Measurements from ENCODE around the gene SCRN3.
"Not testable (repeated sequence)": the region's sequence is repeated elsewhere in the genome, so short reads cannot be mapped to it uniquely, and the experiment has no call there.

SCRN3 gene, protein sequence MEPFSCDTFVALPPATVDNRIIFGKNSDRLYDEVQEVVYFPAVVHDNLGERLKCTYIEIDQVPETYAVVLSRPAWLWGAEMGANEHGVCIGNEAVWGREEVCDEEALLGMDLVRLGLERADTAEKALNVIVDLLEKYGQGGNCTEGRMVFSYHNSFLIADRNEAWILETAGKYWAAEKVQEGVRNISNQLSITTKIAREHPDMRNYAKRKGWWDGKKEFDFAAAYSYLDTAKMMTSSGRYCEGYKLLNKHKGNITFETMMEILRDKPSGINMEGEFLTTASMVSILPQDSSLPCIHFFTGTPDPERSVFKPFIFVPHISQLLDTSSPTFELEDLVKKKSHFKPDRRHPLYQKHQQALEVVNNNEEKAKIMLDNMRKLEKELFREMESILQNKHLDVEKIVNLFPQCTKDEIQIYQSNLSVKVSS

GRCh38 chr2:174395284-174395968 is at the start of gene SCRN3:
TSS of gene SCRN3 (plus strand) at chr2:174395730. CDS start at chr2:174398284, 2,554 bp downstream.
- peak; percentile 48 for DNase-seq

- DNase-seq = no peak
These were observed 45.5 kb upstream of the SCRN3 start for GRCh38 chr2:174350018-174350417.

- no peak for DNase-seq
These were observed 44.8 kb upstream of the SCRN3 start for GRCh38 chr2:174350593-174351181.

DNA sequence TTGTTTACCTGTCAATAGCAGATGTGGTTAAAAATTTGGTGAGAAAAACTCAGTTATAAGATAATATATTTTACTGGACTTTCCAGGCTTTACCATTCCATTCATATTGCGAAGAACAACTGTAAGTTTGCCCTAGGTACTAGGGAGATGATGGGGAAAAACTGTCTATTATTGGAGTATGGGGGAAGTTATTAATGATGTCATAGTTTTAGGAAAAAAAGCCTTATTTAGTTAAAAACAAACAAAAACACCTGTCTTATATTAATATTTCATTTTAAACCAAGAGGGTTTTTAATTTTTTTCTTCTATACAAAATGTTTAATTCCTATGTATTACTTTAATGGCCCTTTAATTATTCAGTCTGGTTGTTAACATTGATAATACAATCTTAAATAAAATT is 42.5 kb upstream of the SCRN3 start:
- no peak for DNase-seq

- DNase-seq = no peak
These were observed 39.2 kb upstream of the SCRN3 start for GRCh38 chr2:174356347-174356746.

- DNase-seq = not testable (repeated sequence)
These were observed 35.9 kb upstream of the SCRN3 start for GRCh38 chr2:174359663-174360062.

DNA sequence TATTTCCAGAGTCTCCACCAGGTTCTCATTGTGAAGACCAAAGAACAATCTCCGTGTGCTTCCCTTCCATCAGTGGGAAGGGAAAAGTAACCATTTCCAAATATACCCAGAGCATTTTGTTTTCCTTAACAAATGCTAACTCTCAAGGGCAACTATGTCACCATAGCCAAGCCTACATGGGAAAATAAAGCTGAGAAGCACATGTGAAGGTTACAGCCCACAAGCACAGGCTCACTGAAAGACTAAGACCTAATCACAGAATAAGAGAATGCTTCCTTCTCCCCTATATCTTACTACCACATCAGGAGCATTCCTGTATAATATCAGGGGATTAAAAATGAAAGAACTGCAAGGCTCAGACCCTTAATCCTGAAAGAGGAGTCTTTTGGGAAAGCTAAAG is 32.6 kb upstream of the SCRN3 start:
- DNase-seq = no peak

- not testable (repeated sequence) for DNase-seq
These were observed 31.9 kb upstream of the SCRN3 start for GRCh38 chr2:174363492-174364225.

- no peak for DNase-seq
These were observed 30.9 kb upstream of the SCRN3 start for GRCh38 chr2:174364628-174365027.

- no peak for DNase-seq
These were observed 30.0 kb upstream of the SCRN3 start for GRCh38 chr2:174365571-174365970.

GRCh38 chr2:174368691-174369090 is 26.8 kb upstream of the SCRN3 start:
- no peak for DNase-seq

DNA sequence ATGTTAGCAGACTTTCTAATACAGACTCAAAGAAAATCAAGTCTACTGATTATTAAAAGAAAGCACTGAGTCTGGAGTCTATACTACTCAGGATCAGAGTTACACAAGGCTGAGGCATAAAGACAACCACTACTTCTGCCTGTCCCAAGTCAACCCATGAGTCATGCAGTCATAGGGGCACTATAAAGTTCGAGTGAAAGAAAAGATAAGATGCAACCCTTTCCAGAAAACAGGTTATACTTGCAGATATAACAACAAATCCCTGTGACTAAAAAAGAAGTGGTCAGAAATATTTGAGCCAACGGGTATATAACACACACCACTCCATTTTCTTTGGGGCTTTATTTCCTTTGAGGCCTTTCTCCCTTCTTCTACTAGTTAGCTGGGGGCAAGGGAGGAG is 18.6 kb upstream of the SCRN3 start:
- DNase-seq = no peak

DNA sequence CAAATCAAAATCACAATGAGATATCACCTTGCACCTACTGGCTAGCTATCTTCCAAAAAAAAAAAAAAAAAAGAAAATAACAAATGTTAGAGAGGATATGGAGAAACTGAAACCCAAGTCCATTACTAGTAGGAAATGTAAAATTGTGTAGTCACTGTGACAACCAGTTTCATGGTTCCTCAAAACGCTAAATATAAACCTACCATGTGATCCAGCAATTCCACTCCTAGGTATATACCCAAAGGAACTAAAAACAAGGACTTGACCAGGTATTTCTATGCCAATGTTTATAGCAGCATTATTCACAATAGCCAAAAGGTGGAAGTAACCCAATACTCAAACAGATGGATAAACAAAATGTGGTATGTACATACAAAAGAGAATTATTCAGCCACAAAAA is 11.7 kb upstream of the SCRN3 start:
- no peak for DNase-seq

DNA sequence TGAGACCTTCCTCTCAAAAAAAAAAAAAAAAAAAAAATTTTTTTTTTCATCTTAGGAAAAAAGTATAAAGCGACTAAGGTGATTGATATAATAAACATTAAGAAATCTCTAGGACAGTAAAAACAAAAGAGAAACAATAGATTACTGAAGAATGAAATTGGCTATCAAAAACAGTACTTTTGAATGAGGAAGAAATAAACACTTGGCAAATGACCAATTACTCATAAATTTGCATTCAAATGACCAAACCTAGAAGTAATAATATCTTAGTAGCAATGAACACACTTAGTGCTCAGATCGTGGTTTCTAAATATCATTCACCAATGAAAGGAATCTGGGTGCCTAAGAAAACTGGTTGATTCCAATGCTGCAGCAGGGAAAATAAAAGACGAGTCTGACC is 10.3 kb upstream of the SCRN3 start:
- no peak for DNase-seq

DNA sequence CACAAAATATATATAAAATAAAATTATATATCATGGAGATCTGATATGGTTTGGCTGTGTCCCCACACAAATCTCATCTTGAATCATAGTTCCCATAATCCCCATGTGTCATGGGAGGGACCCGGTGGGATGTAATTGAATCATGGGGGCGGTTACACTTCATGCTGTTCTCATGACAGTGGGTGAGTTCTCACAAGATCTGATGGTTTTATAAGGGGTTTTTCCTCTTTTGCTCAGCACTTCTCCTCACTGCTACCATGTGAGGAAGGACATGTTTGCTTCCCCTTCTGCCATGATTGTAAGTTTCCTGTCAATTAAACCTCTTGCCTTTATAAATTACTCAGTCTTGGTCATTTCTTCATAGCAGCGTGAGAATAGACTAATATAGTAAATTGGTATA is 6.8 kb upstream of the SCRN3 start:
- DNase-seq = not testable (repeated sequence)

DNA sequence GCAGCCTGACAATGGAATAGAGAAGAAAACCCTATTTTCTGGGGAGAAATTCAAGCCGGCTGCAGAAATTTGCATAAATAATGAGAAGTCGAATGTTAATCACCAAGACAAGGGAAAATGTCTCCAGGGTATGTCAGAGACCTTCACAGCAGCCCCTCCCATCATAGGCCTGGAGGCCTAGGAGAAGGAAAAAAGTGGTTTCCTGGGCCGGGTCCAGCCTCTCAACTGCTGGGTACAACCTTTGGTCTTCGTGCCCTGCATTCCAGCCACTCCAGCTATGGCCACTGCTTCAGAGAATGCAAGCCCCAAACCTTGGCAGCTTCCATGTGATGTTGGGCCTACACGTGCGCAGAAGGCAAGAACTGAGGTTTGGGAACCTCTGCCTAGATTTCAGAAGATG is 6.0 kb upstream of the SCRN3 start:
- no peak for DNase-seq

GRCh38 chr2:174390303-174390702 is 5.2 kb upstream of the SCRN3 start:
- DNase-seq = not testable (repeated sequence)

GRCh38 chr2:174392706-174393105 is 2.8 kb upstream of the SCRN3 start:
- no peak for DNase-seq

GRCh38 chr2:174395969-174396630 is 570 bp downstream of the SCRN3 start:
- DNase-seq = no peak

GRCh38 chr2:174397773-174398172 is 2.2 kb downstream of the SCRN3 start:
- DNase-seq = no peak

- DNase-seq = no peak
These were observed 3.6 kb downstream of the SCRN3 start for GRCh38 chr2:174399171-174399570.

DNA sequence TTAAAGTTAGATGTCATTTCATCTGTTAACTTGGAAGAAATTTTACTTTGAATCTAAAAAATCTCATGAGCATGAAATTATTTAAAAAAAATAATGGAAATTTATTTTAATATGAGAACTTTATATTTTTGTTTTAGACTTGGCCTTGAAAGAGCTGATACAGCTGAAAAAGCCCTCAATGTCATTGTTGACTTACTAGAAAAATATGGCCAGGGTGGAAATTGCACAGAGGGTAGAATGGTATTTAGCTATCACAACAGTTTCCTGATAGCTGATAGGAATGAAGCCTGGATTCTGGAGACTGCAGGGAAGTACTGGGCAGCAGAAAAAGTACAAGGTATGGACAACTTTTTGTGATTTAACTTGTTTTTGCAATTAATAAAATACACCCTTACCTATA is 5.3 kb downstream of the SCRN3 start:
- DNase-seq = no peak

DNA sequence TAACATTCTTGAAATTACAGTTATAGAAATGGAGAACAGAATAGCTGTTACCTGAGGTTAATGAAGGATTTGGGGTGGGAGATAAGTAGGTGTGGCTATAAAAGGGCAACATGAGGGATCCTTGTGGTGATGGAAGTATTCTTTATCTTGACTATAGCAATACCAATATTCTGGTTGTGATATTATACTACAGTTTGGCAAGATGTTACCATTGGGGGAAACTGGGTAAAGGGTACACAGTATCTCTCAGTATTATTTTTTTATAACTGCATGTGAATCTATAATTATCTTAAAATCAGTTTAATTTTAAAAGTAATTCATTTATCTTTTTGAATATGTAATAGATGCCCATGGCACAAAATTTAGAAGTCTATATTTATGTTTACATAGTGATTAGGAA is 8.1 kb downstream of the SCRN3 start:
- no peak for DNase-seq
